Activated gamma-delta T cell treated with Interleukin-2 at 50 U/mL for 16 hours (primary cell): ENCODE measurements around the gene CPHXL.

Experiments used
- DNase-seq: peaks from one replicate; pipeline ENCODE4 v3.0.0-alpha.2; 2020

CPHXL gene

GRCh38 chr16:75697571-75697970 lies 28.7 kb downstream of the CPHXL start:
- DNase-seq = no peak

GRCh38 chr16:75695708-75696107 lies 30.6 kb downstream of the CPHXL start:
- DNase-seq = no peak

DNA sequence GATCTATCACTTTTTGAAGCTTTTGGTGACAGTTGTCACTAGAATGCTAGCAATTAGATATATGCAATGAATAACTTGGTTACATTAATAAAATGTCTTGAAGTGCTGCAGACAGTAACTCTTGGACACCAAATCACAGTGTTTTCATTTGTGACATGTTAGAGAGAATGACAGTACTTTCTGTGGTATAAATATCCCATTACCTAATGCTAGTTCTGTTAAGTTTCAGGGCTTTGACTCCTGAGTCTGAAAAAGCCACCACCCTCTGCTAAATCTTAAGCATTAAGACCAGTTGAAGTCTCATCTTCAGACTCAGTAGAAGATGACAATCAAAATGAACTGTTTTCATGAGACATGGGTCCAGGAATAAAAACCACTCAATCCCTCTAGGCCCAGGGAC lies 38.9 kb downstream of the CPHXL start:
- no peak for DNase-seq

DNA sequence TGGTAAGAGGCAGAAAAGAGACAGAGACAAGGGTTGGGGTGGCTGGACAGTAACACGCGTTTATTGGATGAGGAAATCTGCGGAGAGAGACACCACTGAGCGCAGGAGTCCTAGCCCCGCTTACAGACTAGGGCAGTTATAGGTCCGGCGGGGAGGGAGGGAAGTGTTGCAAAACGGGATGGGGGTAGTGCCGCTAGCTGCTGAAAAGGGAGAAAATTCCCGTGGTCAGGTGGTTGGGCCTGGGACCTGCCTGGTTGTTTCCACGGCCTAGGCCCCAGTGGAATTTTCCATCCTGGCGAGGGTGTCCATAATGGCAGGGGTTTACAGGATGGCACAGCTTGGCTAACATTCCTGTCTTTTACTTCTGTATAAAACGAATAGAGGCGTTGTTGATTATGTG lies 44.0 kb downstream of the CPHXL start:
- no peak for DNase-seq

DNA sequence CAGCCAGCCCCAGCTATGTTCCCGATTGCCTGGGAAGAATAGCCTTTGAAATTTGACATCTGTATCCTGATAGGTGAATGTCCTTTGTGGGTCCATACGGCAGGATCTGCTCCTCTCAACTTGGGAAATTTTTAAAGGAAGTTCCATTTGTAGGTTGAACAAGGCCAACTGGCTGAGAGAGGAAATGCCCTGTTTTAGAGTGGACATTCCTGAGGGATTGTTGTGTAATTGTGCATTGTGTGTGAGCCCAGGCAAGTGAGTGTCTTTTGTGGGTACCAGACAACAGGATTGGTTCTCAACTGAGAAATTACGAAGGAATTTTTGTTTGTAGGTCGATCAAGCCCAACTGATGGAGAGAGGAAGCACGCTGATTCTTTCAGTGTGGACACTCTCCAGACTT lies 46.9 kb downstream of the CPHXL start:
- DNase-seq = no peak

- no peak for DNase-seq
Observed at GRCh38 chr16:75676909-75677308, 49.4 kb downstream of the CPHXL start, which contains the start of gene CPHXL2. Gene CPHXL2 (minus strand): TSS chr16:75677009. CDS start chr16:75676999, 10 bp downstream.

DNA sequence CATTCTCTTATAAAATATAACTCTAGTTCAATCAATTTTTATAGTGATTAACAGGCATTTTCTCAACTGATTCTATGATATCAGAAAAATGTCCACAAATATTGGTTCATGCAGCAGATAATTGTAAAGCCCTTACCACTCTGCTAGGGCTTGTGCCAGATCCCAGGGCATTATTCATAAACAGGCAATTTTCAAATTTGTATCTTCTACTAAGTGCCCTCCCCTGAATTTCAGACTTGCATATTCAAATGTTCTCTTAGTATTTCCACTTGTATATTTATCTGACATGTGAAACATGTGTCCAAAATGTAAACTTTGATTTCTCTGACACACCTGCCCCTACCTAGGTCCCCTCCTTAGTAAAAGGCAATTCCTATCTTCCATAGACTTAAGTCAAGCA lies 58.8 kb downstream of the CPHXL start:
- DNase-seq = no peak
